GM18499 (cell line): ENCODE measurements around the gene PITX3.
"Not testable (repeated sequence)": the region's sequence is repeated elsewhere in the genome, so short reads cannot be mapped to it uniquely, and the experiment has no call there.

Experiments used
- ATAC-seq: cut with Tn5 transposase; IDR thresholded peaks from one replicate; pipeline ENCODE4 v1.9.1; 2021; ENCODE audit warnings: moderate number of reproducible peaks; ENCODE audit not compliant: insufficient read depth, unreplicated experiment

Gene PITX3

GRCh38 chr10:102261196-102261595 lies 19.9 kb upstream of the PITX3 start:
- no peak for ATAC-seq

GRCh38 chr10:102255404-102255803 lies 14.1 kb upstream of the PITX3 start:
- no peak for ATAC-seq

- no peak for ATAC-seq
Observed at GRCh38 chr10:102254426-102254825, 13.1 kb upstream of the PITX3 start.

- not testable (repeated sequence) for ATAC-seq
Observed at GRCh38 chr10:102252508-102252907, 11.2 kb upstream of the PITX3 start.

GRCh38 chr10:102247734-102248133 lies 6.4 kb upstream of the PITX3 start:
- ATAC-seq: no peak

- ATAC-seq: no peak
Observed at GRCh38 chr10:102246261-102246660, 4.9 kb upstream of the PITX3 start.

GRCh38 chr10:102245932-102246251 lies 4.6 kb upstream of the PITX3 start:
- no peak for ATAC-seq

- peak; percentile 88 for ATAC-seq
Observed at GRCh38 chr10:102245082-102245931, 4.0 kb upstream of the PITX3 start, which contains the start of gene GBF1. Gene GBF1 (plus strand): TSS chr10:102245532. CDS start chr10:102258939, 13,407 bp downstream.

GRCh38 chr10:102243309-102243708 lies 2.0 kb upstream of the PITX3 start:
- ATAC-seq: no peak

- ATAC-seq: no peak
Observed at GRCh38 chr10:102242118-102242485, 790 bp upstream of the PITX3 start.

GRCh38 chr10:102241032-102241443 lies 274 bp downstream of the PITX3 start:
- no peak for ATAC-seq

- no peak for ATAC-seq
Observed at GRCh38 chr10:102240467-102241031, 763 bp downstream of the PITX3 start.

GRCh38 chr10:102237711-102238252 lies 3.5 kb downstream of the PITX3 start:
- ATAC-seq: no peak

- ATAC-seq: no peak
Observed at GRCh38 chr10:102236006-102236405, 5.3 kb downstream of the PITX3 start.

- ATAC-seq: no peak
Observed at GRCh38 chr10:102235598-102235920, 5.8 kb downstream of the PITX3 start.

- no peak for ATAC-seq
Observed at GRCh38 chr10:102234888-102235597, 6.3 kb downstream of the PITX3 start.

GRCh38 chr10:102233997-102234396 lies 7.3 kb downstream of the PITX3 start:
- ATAC-seq: no peak

GRCh38 chr10:102231357-102232318 lies 9.7 kb downstream of the PITX3 start:
- ATAC-seq: no peak

- no peak for ATAC-seq
Observed at GRCh38 chr10:102230861-102231356, 10.4 kb downstream of the PITX3 start.
